Keratinocyte (primary cell): ENCODE measurements around the gene NXPH2. TPM values are rescaled to one million over a fixed set of nuclear protein-coding genes. Genes with fewer than 3 reads are reported as not detected.

Experiments
- DNase-seq: peaks from one replicate; pipeline ENCODE4 v3.0.0-alpha.2; 2011; ENCODE audit warnings: low read depth, missing footprints, low spot score
- FAIRE-seq: peaks from 2 replicates; lab custom pipeline; 2011; peaks lifted over from hg19 to GRCh38; lab: Jason Lieb, UNC
- H2AFZ ChIP-seq: 2 replicates; pipeline ENCODE4 v1.6.0; 2012; ENCODE audit warnings: low read length, control low read depth, inconsistent platforms; ENCODE audit not compliant: control insufficient read depth
- H3K27ac ChIP-seq: 2 replicates; pipeline ENCODE4 v1.5.1; 2011; ENCODE audit warnings: low read length; ENCODE audit not compliant: control insufficient read depth, insufficient read depth
- H3K27me3 ChIP-seq: 3 replicates; pipeline ENCODE4 v1.6.0; 2011; ENCODE audit warnings: low read length; ENCODE audit not compliant: control insufficient read depth, insufficient read depth; ENCODE audit errors: extremely low read depth
- H3K36me3 ChIP-seq, 2 experiments: 2 replicates in 1 of 2; 3 replicates in 1 of 2; pipeline ENCODE4 v1.5.1; 2011; ENCODE audit warnings: low read length in 2 of 2, mild to moderate bottlenecking in 1 of 2; ENCODE audit not compliant: control insufficient read depth in 2 of 2, insufficient read depth in 2 of 2; ENCODE audit errors: extremely low read depth in 1 of 2
- H3K4me1 ChIP-seq: 3 replicates; pipeline ENCODE4 v1.5.1; 2011; ENCODE audit warnings: low read length; ENCODE audit not compliant: control insufficient read depth, insufficient read depth; ENCODE audit errors: extremely low read depth
- H3K4me2 ChIP-seq: 3 replicates; pipeline ENCODE4 v1.6.0; 2011; ENCODE audit warnings: low read depth, low read length; ENCODE audit not compliant: control insufficient read depth, insufficient read depth; ENCODE audit errors: extremely low read depth
- H3K4me3 ChIP-seq, 3 experiments: fragments of 200-600 bp in 1 of 3; sonication (generic) in 1 of 3; 2 replicates in 2 of 3; 3 replicates in 1 of 3; pipeline ENCODE4 v1.5.1; 2011 to 2016; ENCODE audit warnings: low read length in 3 of 3, mild to moderate bottlenecking in 3 of 3, control low read depth in 2 of 3, inconsistent platforms in 1 of 3, low read depth in 1 of 3, mixed read lengths in 1 of 3, mixed run types in 1 of 3, moderate library complexity in 1 of 3; ENCODE audit not compliant: control insufficient read depth in 2 of 3, insufficient read depth in 2 of 3; ENCODE audit errors: extremely low read depth in 1 of 3
- H3K79me2 ChIP-seq: 2 replicates; pipeline ENCODE4 v1.6.0; 2012; ENCODE audit warnings: low read length; ENCODE audit not compliant: control insufficient read depth, insufficient read depth
- H3K9ac ChIP-seq: 3 replicates; pipeline ENCODE4 v1.6.0; 2011; ENCODE audit warnings: low read length; ENCODE audit not compliant: control insufficient read depth, insufficient read depth; ENCODE audit errors: extremely low read depth
- H3K9me1 ChIP-seq: 3 replicates; pipeline ENCODE4 v1.6.0; 2011; ENCODE audit warnings: low read length; ENCODE audit not compliant: control insufficient read depth, insufficient read depth; ENCODE audit errors: extremely low read depth
- H3K9me3 ChIP-seq: 2 replicates; pipeline ENCODE4 v1.5.1; 2012; ENCODE audit warnings: low read depth, low read length; ENCODE audit not compliant: control insufficient read depth
- H4K20me1 ChIP-seq: 3 replicates; pipeline ENCODE4 v1.6.0; 2011; ENCODE audit warnings: low read length; ENCODE audit not compliant: control insufficient read depth, insufficient read depth; ENCODE audit errors: extremely low read depth
- CTCF ChIP-seq, 3 experiments: IDR thresholded peaks in 1 of 3; conservative IDR thresholded peaks in 1 of 3; optimal IDR thresholded peaks in 1 of 3; 2 replicates in 2 of 3; 3 replicates in 1 of 3; pipeline versions ENCODE3 to v1.5.1; 2011; ENCODE audit warnings: low read length in 3 of 3, mild to moderate bottlenecking in 3 of 3, moderate library complexity in 2 of 3, control low read depth in 1 of 3, inconsistent platforms in 1 of 3; ENCODE audit not compliant: insufficient read depth in 2 of 3; ENCODE audit errors: extremely low read depth in 1 of 3
- EZH2 ChIP-seq: IDR thresholded peaks from one replicate; pipeline ENCODE4 v1.6.1; 2012; ENCODE audit warnings: inconsistent platforms, mild to moderate bottlenecking, low read length, moderate library complexity
- dilution Hi-C: fragments of 300-500 bp; cut with MboI; formaldehyde crosslinking; loops from one replicate; pipeline ENCODE4 v1.7.0; 2020; ENCODE audit warnings: low sequenced_read_pairs; ENCODE audit not compliant: extremely low pct_ligation_motif_present
- polyA plus RNA-seq, 5 experiments: library from polyadenylated mRNA; depleted of rRNA in 3 of 5; stranded (reverse) in 3 of 5; stranded (forward) in 1 of 5; unstranded in 1 of 5; fragments of >200 nt; gene quantifications; 1 replicate in 1 of 5; 2 replicates in 3 of 5; 3 replicates in 1 of 5; pipeline versions ENCODE4 v1.2.1 to v1.2.3, GENCODE V29; 2011 to 2012; ENCODE audit warnings: missing spikeins in 2 of 5, low read depth in 1 of 5, low replicate concordance in 1 of 5

The NXPH2 gene
- polyA plus RNA-seq, 1 donor (not counting 4 experiments of a cell fraction or from before 2014, with no cell fraction given): not detected

- Histone ChIP-seq H3K27ac (no peak overlapping the region), H3K4me3 (no peak overlapping the region), H3K9me3 (no peaks in the 10 kb centered on the region), H3K27me3 (no peaks in the 10 kb centered on the region), H3K9me1 (no peaks in the 10 kb centered on the region), H3K4me2 (no peak overlapping the region), H3K36me3 (no peaks in the 10 kb centered on the region), H4K20me1 (no peaks in the 10 kb centered on the region), H3K4me1 (no peaks in the 10 kb centered on the region), H3K79me2 (no peaks in the 10 kb centered on the region), H2AFZ (no peak overlapping the region), H3K9ac (no peak overlapping the region)
- FAIRE-seq (no peak), DNase-seq (no peak)
- no peak for TF ChIP-seq EZH2
- TF ChIP-seq CTCF (optimal IDR thresholded peaks at IDR 0.05 in 1 of 3, IDR thresholded peaks at IDR 0.05 in 1 of 3, conservative IDR thresholded peaks at IDR 0.05 in 1 of 3; ENCODE audit: extremely low read depth in 1 of 3, insufficient read depth in 2 of 3, low read length in 3 of 3): no peak
- dilution Hi-C loops: no loop called here
Measured at GRCh38 chr2:138730497-138731030, 49.6 kb downstream of the NXPH2 start.

DNA sequence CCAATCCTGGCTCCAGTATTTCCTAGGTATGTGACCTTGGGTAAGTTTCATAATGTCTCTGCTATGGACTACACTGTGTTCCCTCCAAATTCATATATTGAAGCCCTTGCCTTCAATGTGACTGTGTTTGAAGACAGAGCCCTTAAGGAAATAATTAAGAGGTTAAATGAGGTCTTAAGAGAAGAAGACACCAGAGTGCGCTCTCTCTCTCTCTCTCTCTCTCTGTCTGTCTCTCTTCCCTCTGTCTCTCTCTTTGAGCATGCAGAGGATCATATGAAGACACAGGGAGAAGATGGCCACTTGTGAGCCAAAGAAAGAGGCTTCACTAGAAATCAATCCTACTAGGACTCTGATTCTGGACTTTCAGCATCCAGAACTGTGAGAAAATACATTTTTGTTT is 52.2 kb downstream of the NXPH2 start:
- Histone ChIP-seq H2AFZ (no peak overlapping the region), H4K20me1 (no peaks in the 10 kb centered on the region), H3K4me3 (no peak overlapping the region), H3K4me1 (no peaks in the 10 kb centered on the region), H3K36me3 (no peaks in the 10 kb centered on the region), H3K4me2 (no peak overlapping the region), H3K27me3 (no peaks in the 10 kb centered on the region), H3K9me3 (no peaks in the 10 kb centered on the region), H3K27ac (no peak overlapping the region), H3K9me1 (no peaks in the 10 kb centered on the region), H3K79me2 (no peaks in the 10 kb centered on the region), H3K9ac (no peak overlapping the region)
- no peak for DNase-seq
- FAIRE-seq: no peak
- dilution Hi-C loops: no loop called here
- TF ChIP-seq EZH2 (no peak), CTCF (optimal IDR thresholded peaks at IDR 0.05 in 1 of 3, IDR thresholded peaks at IDR 0.05 in 1 of 3, conservative IDR thresholded peaks at IDR 0.05 in 1 of 3; ENCODE audit: extremely low read depth in 1 of 3, insufficient read depth in 2 of 3, low read length in 3 of 3) (no peak)
